Thyroid gland (tissue), 4 donors: ENCODE results near the gene AGAP2. TPM values are rescaled to one million over a fixed set of nuclear protein-coding genes. Genes with fewer than 3 reads are reported as not detected.
A peak's percentile ranks its signal among the peaks of the same experiment; 100 is the strongest.

Experiments
- DNase-seq, 2 donors: peaks; one replicate each; pipeline ENCODE4 v3.0.0-alpha.2; 2019
- H3K27ac ChIP-seq, 3 donors: fragments of 200-600 bp; sonication (generic); 1 replicate in 2 of 3; 2 replicates in 1 of 3; pipeline ENCODE4 v1.5.1; 2016 to 2019; ENCODE audit warnings: mild to moderate bottlenecking in 1 of 3, moderate library complexity in 1 of 3
- H3K27me3 ChIP-seq: fragments of 200-600 bp; sonication (generic); one replicate; pipeline ENCODE4 v1.5.1; 2019
- H3K36me3 ChIP-seq, 2 donors: fragments of 200-600 bp; sonication (generic); one replicate each; pipeline ENCODE4 v1.5.1; 2016 to 2019
- H3K4me1 ChIP-seq, 2 donors: fragments of 200-600 bp; sonication (generic); one replicate each; pipeline ENCODE4 v1.5.1; 2017 to 2019
- H3K4me3 ChIP-seq, 3 donors: fragments of 200-600 bp; sonication (generic); replicated peaks in 1 of 3; 1 replicate in 2 of 3; 2 replicates in 1 of 3; pipeline ENCODE4 v1.5.1; 2016; ENCODE audit warnings: mild to moderate bottlenecking in 1 of 3
- H3K9me3 ChIP-seq: fragments of 200-600 bp; sonication (generic); one replicate; pipeline ENCODE4 v1.5.1; 2017
- POLR2A ChIP-seq, 2 donors: fragments of 450-650 bp; IDR thresholded peaks; one replicate each; pipeline ENCODE4 v1.6.1; 2017; ENCODE audit warnings: antibody characterized with exemption in 2 of 2, mild to moderate bottlenecking in 2 of 2, moderate library complexity in 1 of 2
- WGBS, 2 donors: methylation state at CpG; one replicate each; pipeline ENCODE4 v1.1.5; 2017; 5-methylcytosine and 5-hydroxymethylcytosine counted together
- intact Hi-C: fragments of 100-400 bp; cut with DNase I; formaldehyde crosslinking; loops from one replicate; pipeline ENCODE4 v1.15.1; 2023
- total RNA-seq, 4 donors: library from RNA; depleted of rRNA; stranded (reverse); fragments of >200 nt; gene quantifications; one replicate each; pipeline ENCODE4 v1.2.3, GENCODE V29; 2016
- TF ChIP-seq, protein P1 (sequence below), 6 experiments: fragments of 200-600 bp in 3 of 6; fragments of 450-650 bp in 3 of 6; sonication (generic) in 3 of 6; IDR thresholded peaks; one replicate each; pipeline ENCODE4 v1.5.1; 2016 to 2019; ENCODE audit warnings: antibody characterized with exemption in 6 of 6, mild to moderate bottlenecking in 2 of 6, inconsistent platforms in 1 of 6, moderate library complexity in 1 of 6

The AGAP2 gene
- total RNA-seq, 4 donors from 2014 or later, result 0.45 to 1.3 (median 0.80) TPM

GRCh38 chr12:57772429-57773322 lies 34.1 kb upstream of the AGAP2 start, which contains the start of gene EEF1AKMT3:
Gene EEF1AKMT3 (plus strand): TSS chr12:57772614. CDS start chr12:57772725, 111 bp downstream.
- H3K4me3 ChIP-seq, result peak within 1 kb of the TSS; percentile 29 to 52 (median 51)
- H3K36me3 ChIP-seq, result no peaks in the 10 kb centered on the region
- DNase-seq, result peak; percentile 70 to 75
- peak within 1 kb of the TSS; percentile 82 to 95 (median 85) for H3K27ac ChIP-seq
- H3K9me3 ChIP-seq, result no peaks in the 10 kb centered on the region
- intact Hi-C loops, result no loop called here
- H3K27me3 ChIP-seq, result no peaks in the 10 kb centered on the region
- TF ChIP-seq, protein P1, sequence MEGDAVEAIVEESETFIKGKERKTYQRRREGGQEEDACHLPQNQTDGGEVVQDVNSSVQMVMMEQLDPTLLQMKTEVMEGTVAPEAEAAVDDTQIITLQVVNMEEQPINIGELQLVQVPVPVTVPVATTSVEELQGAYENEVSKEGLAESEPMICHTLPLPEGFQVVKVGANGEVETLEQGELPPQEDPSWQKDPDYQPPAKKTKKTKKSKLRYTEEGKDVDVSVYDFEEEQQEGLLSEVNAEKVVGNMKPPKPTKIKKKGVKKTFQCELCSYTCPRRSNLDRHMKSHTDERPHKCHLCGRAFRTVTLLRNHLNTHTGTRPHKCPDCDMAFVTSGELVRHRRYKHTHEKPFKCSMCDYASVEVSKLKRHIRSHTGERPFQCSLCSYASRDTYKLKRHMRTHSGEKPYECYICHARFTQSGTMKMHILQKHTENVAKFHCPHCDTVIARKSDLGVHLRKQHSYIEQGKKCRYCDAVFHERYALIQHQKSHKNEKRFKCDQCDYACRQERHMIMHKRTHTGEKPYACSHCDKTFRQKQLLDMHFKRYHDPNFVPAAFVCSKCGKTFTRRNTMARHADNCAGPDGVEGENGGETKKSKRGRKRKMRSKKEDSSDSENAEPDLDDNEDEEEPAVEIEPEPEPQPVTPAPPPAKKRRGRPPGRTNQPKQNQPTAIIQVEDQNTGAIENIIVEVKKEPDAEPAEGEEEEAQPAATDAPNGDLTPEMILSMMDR (IDR thresholded peaks at IDR 0.05), result peak in 1 of 6 experiments; percentile 11
- TF ChIP-seq POLR2A (IDR thresholded peaks at IDR 0.05), result no peak
- WGBS, 2 donors, result 4% methylated on average over 29 to 46 of the region's 67 CpGs
- H3K4me1 ChIP-seq, result peaks cover 17 to 29% of the 10 kb centered on the region in 2 donors

DNA sequence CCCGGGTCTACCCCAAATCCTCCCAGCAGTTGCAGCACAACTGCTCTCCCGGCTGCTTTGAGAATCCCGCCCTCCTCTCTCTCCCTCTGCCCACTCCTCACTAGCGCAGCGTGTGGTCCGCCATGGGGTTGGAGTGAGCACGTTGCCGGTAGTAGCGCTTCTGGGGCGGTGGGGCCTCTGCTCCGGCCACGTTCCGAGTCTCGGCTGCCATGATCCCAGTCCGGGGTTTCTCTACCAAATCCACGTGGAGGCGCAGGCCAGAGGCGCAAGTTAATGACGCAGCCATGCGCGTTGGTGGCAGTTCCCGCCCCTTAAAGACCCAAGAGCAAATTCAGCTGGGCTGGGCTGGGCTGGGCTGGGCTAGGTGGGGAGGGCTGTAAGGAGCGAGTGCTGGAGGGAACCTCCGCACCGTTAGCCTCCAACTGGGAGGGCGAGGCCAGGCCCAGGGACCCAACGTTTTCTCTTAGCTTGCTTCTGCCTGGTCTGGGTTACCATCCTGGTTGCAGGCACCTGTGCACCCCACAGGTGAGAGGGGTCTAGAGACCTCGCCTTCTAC lies 33.4 kb upstream of the AGAP2 start, which contains the start of gene METTL1:
Gene METTL1 (minus strand): TSS at position 233 of the 556 bp plus-strand sequence. CDS start 22 bp downstream, at position 211.
- Histone ChIP-seq H3K27me3 (no peaks in the 10 kb centered on the region), H3K4me3 (peak within 1 kb of the TSS; percentile 29 to 52 (median 51)), H3K4me1 (peaks cover 18 to 37% of the 10 kb centered on the region in 2 donors), H3K9me3 (no peaks in the 10 kb centered on the region), H3K27ac (peak within 1 kb of the TSS; percentile 82 to 95 (median 85)), H3K36me3 (no peaks in the 10 kb centered on the region)
- DNase-seq, result peak; percentile 96
- intact Hi-C loops, result no loop called here
- peak in 1 of 2 donors; percentile 55 for TF ChIP-seq POLR2A (IDR thresholded peaks at IDR 0.05)
- TF ChIP-seq, protein P1 (IDR thresholded peaks at IDR 0.05), result peak in 1 of 6 experiments; percentile 31
- WGBS, 2 donors, result 0 to 1% methylated on average over 23 to 25 of the region's 28 CpGs

GRCh38 chr12:57771236-57771872 lies 32.8 kb upstream of the AGAP2 start:
- DNase-seq, result peak; percentile 89 to 93
- H3K4me3 ChIP-seq, result peak overlapping the region; percentile 29 to 52 (median 51)
- H3K36me3 ChIP-seq, result no peaks in the 10 kb centered on the region
- WGBS, 2 donors, result 3 to 7% methylated on average over 16 of the region's 16 CpGs
- H3K9me3 ChIP-seq, result no peaks in the 10 kb centered on the region
- peak overlapping the region; percentile 19 to 85 (median 82) for H3K27ac ChIP-seq
- peaks cover 24 to 42% of the 10 kb centered on the region in 2 donors for H3K4me1 ChIP-seq
- no peaks in the 10 kb centered on the region for H3K27me3 ChIP-seq
- TF ChIP-seq, protein P1 (IDR thresholded peaks at IDR 0.05), result no peak
- TF ChIP-seq POLR2A (IDR thresholded peaks at IDR 0.05), result no peak
- intact Hi-C loops, result no loop called here

GRCh38 chr12:57770734-57771133 lies 32.2 kb upstream of the AGAP2 start:
- H3K27ac ChIP-seq, result no peak overlapping the region
- 66 to 69% methylated on average over 4 of the region's 4 CpGs for WGBS, 2 donors
- H3K4me1 ChIP-seq, result peaks cover 30 to 47% of the 10 kb centered on the region in 2 donors

More at GRCh38 chr12:57770734-57771133, 32.2 kb upstream of the AGAP2 start:
- DNase-seq, result no peak
- H3K4me3 ChIP-seq, result no peak overlapping the region
- H3K27me3 ChIP-seq, result no peaks in the 10 kb centered on the region
- no peaks in the 10 kb centered on the region for H3K36me3 ChIP-seq
- TF ChIP-seq, protein P1 (IDR thresholded peaks at IDR 0.05), result no peak
- TF ChIP-seq POLR2A (IDR thresholded peaks at IDR 0.05), result no peak
- intact Hi-C loops, result no loop called here
- no peaks in the 10 kb centered on the region for H3K9me3 ChIP-seq
